HL-60/S4 treated with phorbol 12-myristate 13-acetate at 8.2 ng/mL for 4 days and 3 days (cell line): ENCODE results near the gene DOCK8.

Experiments used
- in situ Hi-C: fragments of 300-500 bp; cut with MboI; formaldehyde crosslinking; loops from 2 replicates; pipeline ENCODE4 v1.15.0; 2022; ENCODE audit warnings: low sequenced_read_pairs

The DOCK8 gene

DNA sequence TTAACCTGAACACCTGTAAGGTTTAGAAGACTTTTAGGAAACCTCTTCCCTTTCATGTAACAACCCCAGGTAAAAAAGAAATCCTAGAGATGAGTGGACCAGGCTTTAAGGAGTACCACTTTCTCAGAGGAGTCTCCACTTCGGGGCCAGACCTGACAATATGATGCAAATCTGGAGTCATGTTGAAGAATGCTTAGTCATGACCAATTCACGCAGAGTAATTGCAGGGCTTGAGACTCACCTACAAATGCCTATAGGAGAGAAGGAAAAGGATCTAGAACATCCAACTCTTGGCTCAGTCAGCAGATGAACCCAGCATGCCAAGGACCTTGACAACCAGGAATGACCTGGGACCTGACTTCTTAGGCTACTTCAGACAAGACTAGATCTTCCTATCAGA, 235.4 kb downstream of the DOCK8 start:
- in situ Hi-C loops = no loop called here

DNA sequence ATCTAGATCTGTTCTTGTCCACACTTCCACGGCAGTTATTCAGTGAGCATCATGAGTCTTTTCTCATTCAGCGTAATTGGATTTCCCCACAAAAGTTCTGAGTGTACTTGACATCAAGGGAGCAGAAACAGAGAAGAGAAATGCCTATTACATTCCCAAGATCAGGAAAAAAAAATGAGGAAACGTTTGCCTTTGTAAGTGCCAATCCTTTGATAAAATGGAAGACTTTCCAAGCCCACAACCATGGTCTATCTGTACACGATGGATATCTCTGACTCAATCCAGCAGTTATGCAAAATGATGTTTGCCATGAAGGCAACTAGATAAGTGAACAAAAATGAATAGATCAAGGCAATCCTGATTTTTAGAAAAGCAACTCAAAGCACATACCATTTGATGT, 235.9 kb downstream of the DOCK8 start:
- in situ Hi-C loops = no loop called here

DNA sequence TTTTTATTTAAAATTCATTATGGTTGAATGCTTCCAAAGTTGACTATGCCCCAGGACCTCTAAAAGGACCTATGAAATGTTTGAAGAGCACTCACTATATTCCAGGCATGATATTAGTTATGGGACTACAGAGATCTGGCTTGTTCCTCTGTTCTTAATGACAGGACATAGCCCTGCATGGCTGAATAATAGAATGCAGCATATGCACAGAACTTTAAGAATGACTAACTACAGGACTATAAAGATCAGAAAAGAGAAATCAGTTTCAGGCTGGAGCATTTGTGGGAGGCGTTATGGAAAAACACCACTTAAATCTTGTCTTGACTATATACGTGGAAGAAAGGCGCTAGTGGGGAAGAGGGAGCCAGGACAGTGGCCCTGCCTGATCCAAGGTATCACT, 239.2 kb downstream of the DOCK8 start:
- in situ Hi-C loops = no loop called here

DNA sequence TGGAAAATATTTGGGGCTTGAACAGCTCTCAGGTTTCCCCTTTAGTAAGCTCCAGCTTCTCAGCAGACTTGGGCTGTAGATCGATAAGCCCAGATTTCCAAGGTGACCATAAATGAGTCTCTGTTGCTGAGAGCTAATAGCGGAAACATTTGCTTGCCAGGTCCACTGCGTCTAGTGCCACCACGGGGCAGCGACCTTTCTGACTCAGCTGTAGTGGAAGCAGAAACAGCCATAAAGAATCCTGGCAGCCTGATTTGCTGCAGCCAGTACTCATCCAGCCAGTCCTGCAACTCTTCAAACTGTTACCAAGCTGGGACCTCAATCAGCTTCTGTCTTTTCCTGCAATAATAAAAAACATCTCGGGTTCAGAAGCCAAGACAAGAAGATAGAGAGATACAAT, 241.7 kb downstream of the DOCK8 start:
- in situ Hi-C loops = no loop called here

DNA sequence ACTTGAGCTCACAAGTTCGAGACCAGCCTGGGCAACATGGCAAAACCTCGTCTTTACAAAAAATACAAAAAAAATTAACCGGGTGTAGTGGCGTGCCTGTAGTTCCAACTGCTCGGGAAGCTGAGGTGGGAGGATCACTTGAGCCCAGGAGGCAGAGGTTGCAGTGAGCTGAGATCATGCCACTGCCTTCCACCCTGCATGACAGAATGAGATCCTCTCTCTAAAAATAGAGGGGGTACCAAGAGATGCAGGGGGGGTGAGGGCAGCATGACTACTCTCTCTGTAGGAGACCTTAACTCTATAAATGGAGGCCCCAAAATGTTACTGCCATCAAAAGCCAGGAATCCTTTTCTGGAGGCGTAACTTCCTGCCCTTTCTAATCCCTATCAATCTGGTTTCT, 243.9 kb downstream of the DOCK8 start:
- in situ Hi-C loops = no loop called here

DNA sequence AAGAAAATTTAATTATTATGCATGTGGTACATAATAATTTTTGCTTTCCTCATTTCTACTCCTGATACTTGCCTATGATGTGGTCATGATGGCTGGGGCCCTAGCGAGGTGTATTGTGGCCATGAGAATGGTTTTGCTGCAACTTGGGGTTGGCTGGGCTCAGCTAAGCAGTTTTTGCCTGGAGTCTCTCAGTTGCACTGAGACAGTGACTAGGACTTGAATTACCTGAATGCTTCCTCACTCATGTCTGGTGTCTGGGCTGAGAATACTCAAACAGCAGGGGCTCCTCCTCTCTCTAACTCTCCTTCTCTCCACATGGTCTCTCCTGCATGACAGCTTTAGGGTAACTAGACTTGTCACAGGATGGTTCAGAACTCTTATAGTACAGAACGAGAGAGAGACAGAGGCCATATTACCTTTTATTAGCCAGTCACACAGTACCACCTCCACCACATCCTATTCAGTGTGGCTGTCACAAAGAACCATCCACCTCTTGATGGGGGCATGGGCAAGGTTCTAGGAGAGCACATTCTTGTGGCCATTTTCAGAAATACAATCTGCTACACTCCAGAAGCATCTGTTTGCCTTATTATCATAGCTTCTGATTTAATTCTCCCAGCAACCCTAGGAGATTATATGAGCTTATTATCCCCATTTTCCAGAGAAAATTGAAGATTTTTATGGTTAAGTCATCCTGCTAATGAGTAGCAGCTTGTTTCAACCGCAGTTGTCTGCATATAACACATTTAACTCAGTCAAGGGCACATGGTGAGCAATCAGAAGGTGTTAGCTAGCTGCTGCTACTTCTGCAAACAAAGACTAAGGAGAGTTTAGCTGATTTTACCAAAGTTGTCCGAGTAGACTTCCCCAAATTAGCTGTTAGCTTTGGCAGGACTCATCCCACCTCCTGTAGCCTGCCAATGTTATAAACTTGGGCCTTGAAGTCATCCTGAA, 245.1 kb downstream of the DOCK8 start:
- in situ Hi-C loops = no loop called here

DNA sequence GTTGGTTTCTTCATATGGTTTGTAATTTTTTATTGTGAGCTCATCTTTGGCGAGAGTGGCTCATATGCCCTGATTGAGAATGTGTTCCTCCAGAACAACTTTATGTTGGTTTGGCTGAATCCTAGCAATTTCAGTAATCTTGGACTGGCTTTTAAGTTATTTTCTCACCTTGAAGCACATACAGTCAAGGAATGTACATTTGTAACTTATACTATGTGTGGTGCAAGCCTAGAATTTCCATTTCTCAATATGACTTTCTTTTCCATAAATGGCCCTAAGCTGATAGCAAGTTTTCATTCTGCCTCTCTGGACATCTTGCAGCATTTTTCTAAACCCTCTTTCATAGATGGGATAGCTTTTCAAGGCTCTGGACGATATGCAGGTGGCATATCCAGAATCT, 247.5 kb downstream of the DOCK8 start:
- in situ Hi-C loops = no loop called here

DNA sequence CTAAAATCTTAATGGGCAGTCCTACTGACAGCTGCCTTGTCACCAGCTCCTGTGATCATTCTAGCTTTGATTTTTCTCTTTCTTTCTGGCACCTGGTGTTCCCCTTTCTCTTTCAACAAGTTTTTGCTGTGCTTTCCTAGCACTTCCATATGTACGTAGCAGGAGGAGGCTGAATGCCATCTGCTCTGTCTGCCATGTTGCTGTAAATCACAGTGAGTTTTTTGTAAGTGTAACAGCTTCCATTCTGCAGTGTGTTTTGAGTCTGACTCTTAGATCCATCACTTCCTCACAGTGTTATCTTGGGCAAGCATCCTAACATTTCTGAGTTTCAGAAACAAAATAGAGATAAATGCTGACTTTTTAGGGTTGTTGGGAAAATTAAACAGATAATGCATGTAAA, 247.9 kb downstream of the DOCK8 start:
- in situ Hi-C loops = no loop called here

DNA sequence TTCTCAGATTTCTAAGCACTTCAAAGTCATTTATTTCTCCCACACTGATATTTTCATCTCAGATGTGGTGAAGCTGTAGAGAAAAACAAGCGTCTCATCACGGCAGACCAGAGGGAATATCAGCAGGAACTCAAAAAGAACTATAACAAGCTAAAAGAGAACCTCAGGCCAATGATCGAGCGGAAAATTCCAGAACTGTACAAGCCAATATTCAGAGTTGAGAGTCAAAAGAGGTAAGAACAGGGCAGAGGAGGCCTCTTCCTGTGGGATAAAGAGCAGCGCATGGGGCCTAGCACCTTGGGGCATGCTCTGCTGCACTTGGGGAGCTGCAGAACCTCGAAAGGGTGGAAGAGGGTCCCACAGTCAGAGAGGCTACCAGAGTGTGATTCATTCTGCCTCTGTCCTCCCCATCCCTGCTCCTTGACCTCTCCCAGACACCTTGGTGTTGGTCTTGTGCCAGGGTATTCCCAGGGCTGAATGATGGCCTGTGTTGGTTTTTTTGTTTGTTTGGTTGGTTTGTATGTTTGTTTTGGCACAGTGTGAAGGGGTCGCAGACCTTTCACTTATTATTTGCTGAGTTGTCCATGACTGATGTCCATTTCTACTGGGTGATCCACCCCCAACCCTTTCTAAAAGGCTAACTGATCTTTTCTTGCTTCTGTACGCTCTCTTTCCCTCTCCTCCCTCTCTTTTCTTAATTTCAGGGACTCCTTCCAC, 248.9 kb downstream of the DOCK8 start:
- in situ Hi-C loops = no loop called here

DNA sequence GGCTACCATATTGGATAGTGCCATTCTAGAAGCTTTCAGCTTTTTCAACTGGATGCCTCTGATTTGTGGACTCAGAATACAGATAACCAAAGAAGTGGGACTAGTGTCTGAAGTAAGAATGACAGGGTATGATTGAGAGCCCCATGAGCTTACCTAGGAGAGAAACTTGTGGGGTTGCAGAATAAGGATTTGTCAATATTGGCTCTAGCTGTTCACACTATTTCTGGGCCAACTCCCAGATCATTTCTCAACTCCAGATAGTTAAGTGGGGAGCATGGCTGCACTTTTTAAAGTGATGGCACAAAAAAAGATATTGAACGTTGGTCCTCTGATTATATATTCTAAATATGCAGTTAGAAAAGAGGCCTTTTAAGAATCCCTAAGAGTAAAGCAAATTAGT, 252.1 kb downstream of the DOCK8 start:
- in situ Hi-C loops = no loop called here

DNA sequence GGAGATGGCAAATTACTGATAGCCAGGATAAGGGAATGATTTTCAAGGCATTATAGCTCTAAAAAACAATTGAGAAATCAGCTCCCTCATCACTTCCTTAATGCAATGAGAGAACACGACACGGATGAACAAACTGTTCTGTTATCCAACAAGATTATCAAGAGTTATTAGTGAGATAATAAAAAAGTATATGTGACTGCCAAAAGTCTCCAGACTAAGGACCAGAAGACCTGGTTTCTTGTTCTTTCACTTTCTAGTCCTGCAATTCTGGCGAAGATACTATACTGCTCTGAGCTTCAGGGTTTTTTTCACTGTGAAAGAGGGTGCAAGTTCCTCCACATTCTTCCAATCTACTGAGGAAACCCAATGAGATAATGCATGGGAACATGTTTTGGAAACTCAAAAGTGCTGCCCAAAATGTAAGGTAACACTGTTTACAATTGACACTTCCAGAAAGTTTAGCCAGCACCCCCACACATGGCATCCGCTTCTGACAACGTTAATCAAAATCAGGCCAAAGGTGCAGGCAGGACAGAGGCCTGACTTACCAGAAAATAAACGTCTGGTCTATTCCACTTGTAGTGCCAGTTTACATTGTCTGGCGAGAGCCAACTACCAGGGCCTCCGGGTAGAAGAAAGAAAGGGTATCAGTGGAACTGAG, 254.2 kb downstream of the DOCK8 start:
- in situ Hi-C loops = no loop called here

DNA sequence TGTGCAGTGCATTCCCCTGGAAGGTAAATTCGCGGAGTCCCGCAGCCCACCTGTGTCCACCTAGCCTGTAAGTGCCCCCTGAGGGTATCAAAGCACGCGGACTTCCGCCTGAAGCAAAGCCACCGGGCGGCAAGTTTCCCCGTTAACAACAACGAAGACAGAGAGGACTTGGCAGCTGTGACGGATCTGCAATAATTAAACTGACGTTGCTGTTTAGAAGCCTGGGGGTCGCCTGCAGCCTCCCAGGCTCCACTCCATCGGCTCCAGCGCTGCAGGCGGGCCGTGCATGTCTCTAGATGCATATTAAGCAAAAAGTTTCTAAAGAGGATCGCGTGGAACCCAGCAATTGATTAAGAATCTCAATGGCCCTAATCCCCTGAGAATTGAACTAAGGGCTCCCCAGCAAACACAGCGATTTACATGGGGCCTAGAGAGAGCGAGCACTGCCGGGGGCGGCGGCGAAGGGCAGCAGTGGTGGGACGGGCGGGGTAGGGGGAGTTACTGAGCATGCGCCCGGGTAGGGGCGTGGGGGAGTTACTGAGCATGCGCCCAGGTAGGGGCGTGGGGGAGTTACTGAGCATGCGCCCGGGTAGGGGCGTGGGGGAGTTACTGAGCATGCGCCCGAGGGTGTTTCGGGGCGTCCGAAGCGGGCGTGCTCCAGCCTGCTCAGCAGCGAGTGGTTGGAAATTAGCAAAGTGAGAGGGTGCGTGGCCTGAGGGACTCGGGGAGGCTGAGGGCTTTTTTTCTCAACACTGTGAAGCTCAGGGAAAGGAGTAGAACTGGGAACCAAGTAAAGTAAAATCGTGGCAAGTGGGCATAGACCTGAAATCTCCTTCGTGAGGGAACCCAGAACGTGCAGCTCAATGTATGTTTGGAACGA, 255.2 kb downstream of the DOCK8 start:
- in situ Hi-C loops = no loop called here

DNA sequence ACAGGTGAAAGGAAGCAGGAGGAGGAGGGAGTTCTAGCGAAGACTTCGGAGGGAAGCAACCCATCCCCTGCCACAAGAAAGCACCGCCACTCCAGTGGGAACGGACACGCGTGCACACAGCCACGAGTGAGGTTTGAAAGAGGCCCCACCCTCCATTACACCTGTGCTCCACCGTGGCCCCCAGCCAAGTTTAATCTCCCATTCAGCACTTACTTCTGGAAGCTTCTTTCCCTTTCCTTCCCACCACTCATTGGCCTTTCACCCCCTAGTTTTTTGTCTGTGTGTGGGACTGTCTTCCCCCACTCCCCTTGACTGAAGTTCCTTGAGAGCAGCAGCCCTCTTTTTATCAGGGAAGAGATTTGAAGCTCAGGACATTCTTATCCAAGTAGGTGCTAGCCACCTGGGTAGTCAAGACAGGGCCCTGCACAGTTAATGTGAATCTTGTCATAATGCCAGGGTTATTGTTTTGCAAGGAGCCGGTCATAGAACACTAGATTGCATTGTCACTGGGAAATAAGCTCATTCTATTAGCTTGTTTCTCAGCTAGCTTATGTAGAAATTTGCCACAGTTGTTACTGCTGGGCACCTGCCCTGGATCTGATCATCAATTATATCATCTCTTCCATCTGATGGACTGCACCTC, 256.0 kb downstream of the DOCK8 start:
- in situ Hi-C loops = no loop called here

DNA sequence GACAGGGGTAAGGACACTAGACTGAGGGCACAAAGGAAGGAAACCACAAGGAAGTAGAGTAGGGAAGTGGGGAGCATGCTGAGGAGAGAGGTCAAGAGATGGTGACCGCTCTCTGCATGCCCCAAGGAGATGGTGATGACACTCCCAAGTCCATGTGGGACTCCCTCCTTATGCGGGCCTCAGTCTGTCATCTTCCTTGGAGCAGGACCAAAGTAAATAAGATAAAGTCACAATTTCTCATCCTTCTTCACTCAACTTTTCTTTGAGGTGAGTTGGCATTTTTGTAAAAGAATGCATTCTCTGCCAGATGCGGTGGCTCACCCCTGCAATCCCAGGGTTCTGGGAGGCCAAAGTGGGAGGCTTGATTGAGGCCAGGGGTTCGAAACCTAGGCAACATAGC, 256.7 kb downstream of the DOCK8 start:
- in situ Hi-C loops = no loop called here

DNA sequence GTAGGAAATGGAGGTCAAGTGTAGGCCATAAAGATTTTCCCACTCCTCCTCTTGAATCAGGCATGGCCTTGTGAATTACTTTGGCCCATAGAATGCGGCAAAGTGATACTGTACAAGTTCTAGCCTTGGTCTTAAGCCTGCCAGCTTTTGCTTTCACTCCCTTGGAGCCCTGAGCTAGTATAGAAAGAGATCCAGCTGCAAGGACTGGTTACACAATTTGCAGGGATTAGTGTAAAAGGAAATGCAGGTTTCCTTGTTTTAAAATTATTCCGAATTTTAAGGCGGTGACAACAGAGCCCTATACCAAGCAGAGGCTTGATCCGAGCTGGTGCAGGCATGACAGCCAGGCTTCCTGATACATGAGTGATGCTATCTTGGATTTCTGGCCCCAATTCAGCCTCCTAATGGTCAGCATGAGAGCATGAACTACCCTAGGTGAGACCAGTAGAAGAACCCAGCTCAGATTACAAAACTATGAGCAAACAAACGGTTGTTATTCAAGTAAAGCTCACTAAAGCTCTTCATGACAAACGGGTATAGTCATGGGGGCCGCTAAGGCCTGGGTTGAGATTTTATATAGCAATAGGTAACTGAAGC, 257.9 kb downstream of the DOCK8 start:
- in situ Hi-C loops = no loop called here

DNA sequence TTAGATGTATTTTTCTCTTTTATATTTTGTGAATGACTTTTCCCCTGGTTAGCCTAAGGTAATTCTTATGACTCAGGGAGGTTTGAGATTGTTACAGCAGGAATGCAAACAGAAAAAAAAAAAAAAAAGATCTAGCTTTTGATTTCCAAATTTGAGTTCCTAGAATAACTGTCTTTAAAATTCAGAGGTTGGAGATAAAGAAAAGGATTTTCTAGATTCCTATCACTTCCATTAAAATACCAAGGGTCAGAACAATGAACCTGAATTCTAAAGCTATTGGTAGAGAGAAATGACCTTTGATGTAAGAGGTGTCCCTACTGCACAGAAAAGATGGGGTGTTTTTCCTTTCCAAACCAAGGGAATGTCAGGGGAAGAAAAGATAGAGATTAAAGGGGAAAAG, 262.5 kb downstream of the DOCK8 start:
- in situ Hi-C loops = no loop called here

DNA sequence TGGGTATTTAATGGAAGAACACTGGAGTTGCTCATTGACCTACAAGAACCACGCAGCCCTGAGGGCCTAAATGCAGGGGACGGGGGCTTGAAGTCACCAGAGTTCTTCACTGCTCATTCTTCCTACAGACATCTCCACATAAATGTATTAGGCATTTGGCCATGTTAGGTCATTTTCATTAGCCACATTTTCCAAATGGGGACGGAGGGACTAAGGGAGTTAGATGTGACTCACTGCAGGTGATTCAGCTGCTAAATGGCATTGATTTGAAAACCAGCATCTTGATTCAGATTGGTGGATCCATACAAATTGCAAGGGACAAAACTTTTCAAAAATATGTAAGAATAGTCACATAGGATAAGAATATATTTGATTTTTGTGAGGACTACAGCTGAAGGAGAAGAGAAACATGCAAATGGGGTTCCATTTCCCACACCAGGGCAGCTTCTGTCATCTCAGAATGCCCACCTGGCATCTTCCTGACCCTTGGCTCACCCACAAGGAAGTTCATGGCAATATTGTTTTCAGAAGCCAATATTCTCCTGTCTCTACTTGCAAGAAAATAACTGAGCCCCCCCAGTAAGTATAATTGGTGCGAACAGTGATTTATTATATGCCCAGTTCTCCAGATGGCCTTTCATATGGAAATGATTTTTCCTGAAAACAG, 264.8 kb downstream of the DOCK8 start:
- in situ Hi-C loops = no loop called here

DNA sequence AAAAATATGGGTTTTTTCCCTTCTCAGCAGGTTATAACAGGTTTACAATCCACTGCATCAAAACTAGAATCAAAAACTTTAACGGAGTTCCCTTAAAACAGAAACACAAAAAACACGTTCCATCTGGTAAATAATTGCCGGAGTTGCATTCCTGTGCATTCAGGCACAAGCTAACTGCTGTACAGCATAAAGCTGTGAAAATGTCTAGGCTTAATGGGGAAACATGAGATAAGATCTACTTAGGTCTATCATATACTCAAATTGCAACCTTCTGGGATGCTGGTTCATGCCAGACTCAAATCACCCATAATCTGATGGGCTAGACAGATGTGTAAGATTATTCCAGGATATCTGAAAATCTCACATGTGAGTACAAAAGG, 265.3 kb downstream of the DOCK8 start:
- in situ Hi-C loops = no loop called here

DNA sequence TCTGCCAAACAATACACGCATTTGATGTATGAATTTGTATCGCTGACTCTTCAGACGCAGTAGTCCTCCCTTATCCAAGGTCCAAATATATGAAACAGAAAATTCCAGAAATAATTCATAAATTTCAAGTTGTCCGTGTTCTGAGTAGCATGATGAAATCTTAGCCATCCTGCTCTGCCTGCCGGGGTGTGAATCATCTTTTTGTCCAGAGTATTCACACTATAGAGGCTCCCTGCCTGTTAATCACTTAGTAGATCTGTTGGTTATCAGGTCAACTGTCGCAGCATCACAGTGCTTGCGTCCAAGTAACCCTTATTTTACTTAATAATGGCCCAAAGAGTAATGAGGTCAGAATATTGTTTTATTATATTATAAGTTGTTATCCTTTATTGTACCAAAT, 268.1 kb downstream of the DOCK8 start:
- in situ Hi-C loops = no loop called here
